Measurements from ENCODE around the gene ESRRB.
A peak's percentile ranks its signal among the peaks of the same experiment; 100 is the strongest.

The ESRRB gene

GRCh38 chr14:76497550-76498462 lies 121.9 kb downstream of the ESRRB start:
- Histone ChIP-seq H3K36me3 (ENCODE audit: control insufficient read depth, insufficient read depth, low read length) (no peaks in the 10 kb centered on the region), H3K4me3 (ENCODE audit: low read length) (no peak overlapping the region), H3K27ac (ENCODE audit: low read depth, low read length) (no peak overlapping the region), H3K4me1 (ENCODE audit: control insufficient read depth, low read depth, low read length) (no peaks in the 10 kb centered on the region), H3K4ac (ENCODE audit: low read depth, low read length) (no peak overlapping the region), H3K27me3 (ENCODE audit: insufficient read depth, low read length, poor library complexity) (no peaks in the 10 kb centered on the region), H3K9ac (ENCODE audit: low read length) (no peak overlapping the region), H3K4me2 (ENCODE audit: low read length) (no peak overlapping the region), H2BK5ac (ENCODE audit: low read length) (no peak overlapping the region), H3K79me2 (ENCODE audit: control insufficient read depth, insufficient read depth, low read length) (no peaks in the 10 kb centered on the region), H4K8ac (ENCODE audit: low read depth, low read length) (no peak overlapping the region), H2AK5ac (ENCODE audit: low read length) (no peak overlapping the region), H2BK15ac (replicated peaks; ENCODE audit: low read depth) (no peak overlapping the region), H2BK120ac (ENCODE audit: low read depth, low read length) (no peak overlapping the region), H3K56ac (ENCODE audit: low read length) (no peak overlapping the region), H4K5ac (ENCODE audit: low read length) (no peak overlapping the region), H3K18ac (ENCODE audit: low read length) (no peak overlapping the region), H3K23ac (ENCODE audit: low read length) (no peak overlapping the region), H3K79me1 (ENCODE audit: low read length) (no peaks in the 10 kb centered on the region)
- WGBS (ENCODE audit: extremely low coverage, insufficient coverage, low lambda C conversion rate), result no CpG with 5 or more reads among the region's 19 CpGs
- peak; percentile 47 for DNase-seq

GRCh38 chr14:76498463-76498935 lies 122.6 kb downstream of the ESRRB start:
- Histone ChIP-seq H3K36me3 (ENCODE audit: control insufficient read depth, insufficient read depth, low read length) (no peaks in the 10 kb centered on the region), H3K79me1 (ENCODE audit: low read length) (no peaks in the 10 kb centered on the region), H3K79me2 (ENCODE audit: control insufficient read depth, insufficient read depth, low read length) (no peaks in the 10 kb centered on the region), H3K18ac (ENCODE audit: low read length) (no peak overlapping the region), H3K27ac (ENCODE audit: low read depth, low read length) (no peak overlapping the region), H2BK15ac (replicated peaks; ENCODE audit: low read depth) (no peak overlapping the region), H2AK5ac (ENCODE audit: low read length) (no peak overlapping the region), H3K56ac (ENCODE audit: low read length) (no peak overlapping the region), H4K8ac (ENCODE audit: low read depth, low read length) (no peak overlapping the region), H3K4ac (ENCODE audit: low read depth, low read length) (no peak overlapping the region), H3K4me1 (ENCODE audit: control insufficient read depth, low read depth, low read length) (no peaks in the 10 kb centered on the region), H3K4me3 (ENCODE audit: low read length) (no peak overlapping the region), H3K23ac (ENCODE audit: low read length) (no peak overlapping the region), H2BK5ac (ENCODE audit: low read length) (no peak overlapping the region), H4K5ac (ENCODE audit: low read length) (no peak overlapping the region), H3K27me3 (ENCODE audit: insufficient read depth, low read length, poor library complexity) (no peaks in the 10 kb centered on the region), H3K4me2 (ENCODE audit: low read length) (no peak overlapping the region), H2BK120ac (ENCODE audit: low read depth, low read length) (no peak overlapping the region), H3K9ac (ENCODE audit: low read length) (no peak overlapping the region)
- WGBS (ENCODE audit: extremely low coverage, insufficient coverage, low lambda C conversion rate), result no CpG with 5 or more reads among the region's 13 CpGs
- no peak for DNase-seq

GRCh38 chr14:76498976-76499375 lies 123.0 kb downstream of the ESRRB start:
- H3K4me2 ChIP-seq (ENCODE audit: low read length), result no peak overlapping the region
- WGBS (ENCODE audit: extremely low coverage, insufficient coverage, low lambda C conversion rate), result no CpG with 5 or more reads among the region's 12 CpGs

DNA sequence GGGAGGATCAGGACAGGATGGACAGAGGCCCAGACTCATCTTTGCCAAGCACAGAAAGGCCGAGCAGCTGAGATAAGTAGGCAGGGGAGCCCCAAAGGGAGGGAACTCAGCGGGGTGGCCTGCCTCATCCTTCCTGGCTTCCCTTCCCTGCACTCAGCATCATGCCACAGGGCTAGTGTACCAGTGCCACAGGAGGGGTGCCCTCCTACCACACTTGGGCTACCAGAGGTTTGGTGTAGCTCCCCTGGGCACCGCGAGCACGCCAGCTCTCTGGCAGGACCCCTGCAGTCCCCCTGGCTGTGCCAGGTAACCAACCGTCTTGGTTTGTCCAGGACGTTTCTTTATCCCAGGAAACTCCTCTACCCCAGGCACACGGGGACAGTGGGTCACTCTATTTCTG lies 123.5 kb downstream of the ESRRB start:
- Histone ChIP-seq H3K4ac (ENCODE audit: low read depth, low read length) (no peak overlapping the region), H3K4me3 (ENCODE audit: low read length) (no peak overlapping the region), H3K18ac (ENCODE audit: low read length) (no peak overlapping the region), H4K5ac (ENCODE audit: low read length) (no peak overlapping the region), H3K4me2 (ENCODE audit: low read length) (no peak overlapping the region), H3K79me2 (ENCODE audit: control insufficient read depth, insufficient read depth, low read length) (no peaks in the 10 kb centered on the region), H3K79me1 (ENCODE audit: low read length) (no peaks in the 10 kb centered on the region), H3K36me3 (ENCODE audit: control insufficient read depth, insufficient read depth, low read length) (no peaks in the 10 kb centered on the region), H2BK15ac (replicated peaks; ENCODE audit: low read depth) (no peak overlapping the region), H3K56ac (ENCODE audit: low read length) (no peak overlapping the region), H3K27me3 (ENCODE audit: insufficient read depth, low read length, poor library complexity) (no peaks in the 10 kb centered on the region), H2AK5ac (ENCODE audit: low read length) (no peak overlapping the region), H3K4me1 (ENCODE audit: control insufficient read depth, low read depth, low read length) (no peaks in the 10 kb centered on the region), H3K9ac (ENCODE audit: low read length) (no peak overlapping the region), H3K23ac (ENCODE audit: low read length) (no peak overlapping the region), H3K27ac (ENCODE audit: low read depth, low read length) (no peak overlapping the region), H4K8ac (ENCODE audit: low read depth, low read length) (no peak overlapping the region), H2BK120ac (ENCODE audit: low read depth, low read length) (no peak overlapping the region), H2BK5ac (ENCODE audit: low read length) (no peak overlapping the region)
- WGBS (ENCODE audit: extremely low coverage, insufficient coverage, low lambda C conversion rate), result no CpG with 5 or more reads among the region's 8 CpGs
- no peak for DNase-seq

More at GRCh38 chr14:76498976-76499375, 123.0 kb downstream of the ESRRB start:
- no peaks in the 10 kb centered on the region for H3K4me1 ChIP-seq (ENCODE audit: control insufficient read depth, low read depth, low read length)
- H3K23ac ChIP-seq (ENCODE audit: low read length), result no peak overlapping the region
- no peak overlapping the region for H3K56ac ChIP-seq (ENCODE audit: low read length)
- H3K4ac ChIP-seq (ENCODE audit: low read depth, low read length), result no peak overlapping the region
- no peak overlapping the region for H4K8ac ChIP-seq (ENCODE audit: low read depth, low read length)
- H3K18ac ChIP-seq (ENCODE audit: low read length), result no peak overlapping the region
- no peak overlapping the region for H2AK5ac ChIP-seq (ENCODE audit: low read length)
- no peak overlapping the region for H3K4me3 ChIP-seq (ENCODE audit: low read length)
- H2BK120ac ChIP-seq (ENCODE audit: low read depth, low read length), result no peak overlapping the region
- H2BK5ac ChIP-seq (ENCODE audit: low read length), result no peak overlapping the region
- H3K27me3 ChIP-seq (ENCODE audit: insufficient read depth, low read length, poor library complexity), result no peaks in the 10 kb centered on the region
- H3K9ac ChIP-seq (ENCODE audit: low read length), result no peak overlapping the region
- H3K79me1 ChIP-seq (ENCODE audit: low read length), result no peaks in the 10 kb centered on the region
- H2BK15ac ChIP-seq (replicated peaks; ENCODE audit: low read depth), result no peak overlapping the region
- no peak overlapping the region for H3K27ac ChIP-seq (ENCODE audit: low read depth, low read length)
- no peaks in the 10 kb centered on the region for H3K36me3 ChIP-seq (ENCODE audit: control insufficient read depth, insufficient read depth, low read length)
- H4K5ac ChIP-seq (ENCODE audit: low read length), result no peak overlapping the region
- H3K79me2 ChIP-seq (ENCODE audit: control insufficient read depth, insufficient read depth, low read length), result no peaks in the 10 kb centered on the region
- DNase-seq, result no peak

- Histone ChIP-seq H3K4me1 (ENCODE audit: control insufficient read depth, low read depth, low read length) (no peaks in the 10 kb centered on the region), H3K9ac (ENCODE audit: low read length) (no peak overlapping the region), H3K4me3 (ENCODE audit: low read length) (no peak overlapping the region), H4K5ac (ENCODE audit: low read length) (no peak overlapping the region), H3K79me2 (ENCODE audit: control insufficient read depth, insufficient read depth, low read length) (no peaks in the 10 kb centered on the region), H3K18ac (ENCODE audit: low read length) (no peak overlapping the region), H3K23ac (ENCODE audit: low read length) (no peak overlapping the region), H3K4ac (ENCODE audit: low read depth, low read length) (no peak overlapping the region), H3K36me3 (ENCODE audit: control insufficient read depth, insufficient read depth, low read length) (no peaks in the 10 kb centered on the region), H3K56ac (ENCODE audit: low read length) (no peak overlapping the region), H3K79me1 (ENCODE audit: low read length) (no peaks in the 10 kb centered on the region), H3K27me3 (ENCODE audit: insufficient read depth, low read length, poor library complexity) (no peaks in the 10 kb centered on the region), H2BK5ac (ENCODE audit: low read length) (no peak overlapping the region), H2BK120ac (ENCODE audit: low read depth, low read length) (no peak overlapping the region), H3K4me2 (ENCODE audit: low read length) (no peak overlapping the region), H4K8ac (ENCODE audit: low read depth, low read length) (no peak overlapping the region), H3K27ac (ENCODE audit: low read depth, low read length) (no peak overlapping the region), H2AK5ac (ENCODE audit: low read length) (no peak overlapping the region), H2BK15ac (replicated peaks; ENCODE audit: low read depth) (no peak overlapping the region)
- WGBS (ENCODE audit: extremely low coverage, insufficient coverage, low lambda C conversion rate), result no CpG with 5 or more reads among the region's 6 CpGs
- DNase-seq, result peak; percentile 71
Measured at GRCh38 chr14:76500011-76500410, 124.1 kb downstream of the ESRRB start.

Measured in mesendoderm (in vitro differentiated cells).